GM19397 (cell line): ENCODE results near the gene USP24.
"Not testable (repeated sequence)": the region's sequence is repeated elsewhere in the genome, so short reads cannot be mapped to it uniquely, and the experiment has no call there.

Experiments
- ATAC-seq: cut with Tn5 transposase; IDR thresholded peaks from one replicate; pipeline ENCODE4 v1.9.1; 2021; ENCODE audit warnings: mild to moderate bottlenecking, moderate library complexity; ENCODE audit not compliant: unreplicated experiment

USP24 gene

GRCh38 chr1:55197099-55197498 lies 18.1 kb downstream of the USP24 start:
- ATAC-seq, result no peak

- no peak for ATAC-seq
These were observed 18.6 kb downstream of the USP24 start for GRCh38 chr1:55196433-55197035.

- no peak for ATAC-seq
These were observed 19.5 kb downstream of the USP24 start for GRCh38 chr1:55195521-55196233.

- no peak for ATAC-seq
These were observed 20.3 kb downstream of the USP24 start for GRCh38 chr1:55194851-55195250.

- ATAC-seq, result no peak
These were observed 23.1 kb downstream of the USP24 start for GRCh38 chr1:55192093-55192492.

GRCh38 chr1:55191219-55191952 lies 23.8 kb downstream of the USP24 start:
- ATAC-seq, result not testable (repeated sequence)

GRCh38 chr1:55190109-55190508 lies 25.1 kb downstream of the USP24 start:
- no peak for ATAC-seq

GRCh38 chr1:55188909-55189308 lies 26.3 kb downstream of the USP24 start:
- ATAC-seq, result no peak

- no peak for ATAC-seq
These were observed 29.3 kb downstream of the USP24 start for GRCh38 chr1:55185832-55186231.

- ATAC-seq, result no peak
These were observed 30.3 kb downstream of the USP24 start for GRCh38 chr1:55184859-55185258.

GRCh38 chr1:55181666-55182065 lies 33.5 kb downstream of the USP24 start:
- ATAC-seq, result no peak

GRCh38 chr1:55180075-55180670 lies 35.0 kb downstream of the USP24 start:
- ATAC-seq, result no peak

GRCh38 chr1:55179177-55179835 lies 35.9 kb downstream of the USP24 start:
- no peak for ATAC-seq

- ATAC-seq, result no peak
These were observed 42.5 kb downstream of the USP24 start for GRCh38 chr1:55172687-55173086.

GRCh38 chr1:55172272-55172671 lies 42.9 kb downstream of the USP24 start:
- ATAC-seq, result no peak

- no peak for ATAC-seq
These were observed 43.5 kb downstream of the USP24 start for GRCh38 chr1:55171694-55172093.

- no peak for ATAC-seq
These were observed 44.7 kb downstream of the USP24 start for GRCh38 chr1:55170426-55170825.

- ATAC-seq, result no peak
These were observed 46.0 kb downstream of the USP24 start for GRCh38 chr1:55169126-55169525.

GRCh38 chr1:55168353-55168752 lies 46.8 kb downstream of the USP24 start:
- ATAC-seq, result no peak

- ATAC-seq, result no peak
These were observed 47.8 kb downstream of the USP24 start for GRCh38 chr1:55167224-55167871.

GRCh38 chr1:55164906-55165305 lies 50.3 kb downstream of the USP24 start:
- ATAC-seq, result no peak
